CD4-positive, alpha-beta T cell (primary cell): ENCODE results near the gene ALK. TPM values are rescaled to one million over a fixed set of nuclear protein-coding genes. Genes with fewer than 3 reads are reported as not detected.

Source experiments
- ATAC-seq: fragments of 200-7000 bp; cut with Tn5 transposase; one replicate; pipeline ENCODE4 v1.10.0; 2022; ENCODE audit warnings: mild to moderate bottlenecking; ENCODE audit not compliant: poor library complexity
- CTCF ChIA-PET: fragments of 350-600 bp; sonication (Branson Sonifier 250); formaldehyde crosslinking; loops from one replicate; lab custom pipeline; 2021; ENCODE audit warnings: antibody characterized with exemption, inconsistent platforms; lab: Charles Lee
- POLR2A ChIA-PET: fragments of 350-600 bp; sonication (Branson Sonifier 250); formaldehyde crosslinking; loops from one replicate; lab custom pipeline; 2021; ENCODE audit warnings: antibody characterized with exemption, inconsistent platforms; lab: Charles Lee
- DNase-seq, 14 experiments: peaks; one replicate each; pipeline ENCODE4 v3.0.0-alpha.2; 2013 to 2020; ENCODE audit warnings: mixed read lengths in 2 of 14
- H3K27ac ChIP-seq, 2 donors: one replicate each; pipeline versions ENCODE4 v1.5.1 to v1.7.0; 2013; ENCODE audit warnings: low read length in 2 of 2, low read depth in 1 of 2, mild to moderate bottlenecking in 1 of 2
- H3K27me3 ChIP-seq, 2 experiments: 1 replicate in 1 of 2; 2 replicates in 1 of 2; pipeline versions ENCODE4 v1.6.1 to v1.7.0; 2013; ENCODE audit warnings: low read length in 2 of 2, control low read depth in 1 of 2, mild to moderate bottlenecking in 1 of 2, moderate library complexity in 1 of 2; ENCODE audit not compliant: insufficient read depth in 2 of 2, control insufficient read depth in 1 of 2
- H3K36me3 ChIP-seq: one replicate; pipeline ENCODE4 v1.6.1; 2013; ENCODE audit warnings: low read length, control low read depth; ENCODE audit not compliant: insufficient read depth
- H3K4me1 ChIP-seq: one replicate; pipeline ENCODE4 v1.6.1; 2013; ENCODE audit warnings: low read length, control low read depth; ENCODE audit not compliant: insufficient read depth
- H3K4me3 ChIP-seq: one replicate; pipeline ENCODE4 v1.5.1; 2013; ENCODE audit warnings: mild to moderate bottlenecking, low read length, moderate library complexity
- H3K9me3 ChIP-seq, 2 experiments: 1 replicate in 1 of 2; 2 replicates in 1 of 2; pipeline versions ENCODE4 v1.6.1 to v1.7.0; 2013; ENCODE audit warnings: low read length in 2 of 2, mild to moderate bottlenecking in 2 of 2, control low read depth in 1 of 2, moderate library complexity in 1 of 2; ENCODE audit not compliant: control insufficient read depth in 1 of 2, insufficient read depth in 1 of 2
- H3K27ac Mint-ChIP-seq: one replicate; pipeline ENCODE4 v1.8.0; 2020; ENCODE audit warnings: mixed read lengths
- H3K27me3 Mint-ChIP-seq: one replicate; pipeline ENCODE4 v1.8.0; 2021; ENCODE audit warnings: mixed read lengths
- H3K36me3 Mint-ChIP-seq: one replicate; pipeline ENCODE4 v1.8.0; 2021; ENCODE audit warnings: low read depth, mixed read lengths
- H3K4me1 Mint-ChIP-seq: one replicate; pipeline ENCODE4 v1.8.0; 2021; ENCODE audit warnings: low read depth, mixed read lengths
- H3K4me3 Mint-ChIP-seq: one replicate; pipeline ENCODE4 v1.8.0; 2020; ENCODE audit warnings: mild to moderate bottlenecking, mixed read lengths
- H3K9me3 Mint-ChIP-seq: one replicate; pipeline ENCODE4 v1.8.0; 2020; ENCODE audit warnings: mixed read lengths
- CTCF ChIP-seq: fragments of 200-600 bp; IDR thresholded peaks from one replicate; pipeline ENCODE4 v1.8.0; 2022; ENCODE audit warnings: antibody characterized with exemption, mild to moderate bottlenecking
- intact Hi-C, 2 experiments: fragments of 100-400 bp; cut with DNase I in 1 of 2; cut with micrococcal nuclease in 1 of 2; formaldehyde crosslinking; loops; one replicate each; pipeline versions ENCODE4 v1.15.1 to v1.9.0; 2023 to 2025; cut with DNase I, micrococcal nuclease
- total RNA-seq, 174 experiments: library from RNA in 2 of 174; stranded (reverse) in 2 of 174; gene quantifications; one replicate each; pipeline ENCODE4 v1.2.3 and lab custom pipeline; 2021 to 2026

ALK gene
- total RNA-seq, 2 experiments from 2014 or later = not detected

- no peak for TF ChIP-seq CTCF
- no peak overlapping the region for H3K27ac ChIP-seq
- H3K4me1 Mint-ChIP-seq = no peaks in the 10 kb centered on the region
- H3K9me3 ChIP-seq = peaks cover 0 to 5% of the 10 kb centered on the region in 2 experiments
- no peak overlapping the region for H3K4me3 Mint-ChIP-seq
- no peak for DNase-seq
- no peak for ATAC-seq
- no peaks in the 10 kb centered on the region for H3K36me3 Mint-ChIP-seq
- no peaks in the 10 kb centered on the region for H3K4me1 ChIP-seq
- H3K27me3 ChIP-seq = peaks cover 0 to 7% of the 10 kb centered on the region in 2 experiments
- no peaks in the 10 kb centered on the region for H3K9me3 Mint-ChIP-seq
- ChIA-PET POLR2A (no interaction called here), CTCF (no interaction called here)
- H3K27ac Mint-ChIP-seq = no peak overlapping the region
- intact Hi-C loops = no loop called here
- peaks cover 15% of the 10 kb centered on the region for H3K27me3 Mint-ChIP-seq
- no peaks in the 10 kb centered on the region for H3K36me3 ChIP-seq
- H3K4me3 ChIP-seq = no peak overlapping the region
These were observed 46.6 kb downstream of the ALK start for GRCh38 chr2:29874745-29875144.

GRCh38 chr2:29872870-29873269, 48.5 kb downstream of the ALK start:
- no peak for ATAC-seq
- no peaks in the 10 kb centered on the region for H3K9me3 Mint-ChIP-seq
- H3K27me3 Mint-ChIP-seq = peaks cover 3% of the 10 kb centered on the region
- H3K4me3 Mint-ChIP-seq = no peak overlapping the region
- POLR2A ChIA-PET = no interaction called here
- Histone ChIP-seq H3K27me3 (peaks cover 0 to 7% of the 10 kb centered on the region in 2 experiments), H3K36me3 (no peaks in the 10 kb centered on the region), H3K4me3 (no peak overlapping the region), H3K27ac (no peak overlapping the region), H3K4me1 (no peaks in the 10 kb centered on the region), H3K9me3 (peaks cover 0 to 5% of the 10 kb centered on the region in 2 experiments)
- no peaks in the 10 kb centered on the region for H3K4me1 Mint-ChIP-seq
- no peak for DNase-seq
- H3K27ac Mint-ChIP-seq = no peak overlapping the region
- CTCF ChIA-PET = no interaction called here
- H3K36me3 Mint-ChIP-seq = no peaks in the 10 kb centered on the region
- TF ChIP-seq CTCF = no peak
- intact Hi-C loops = no loop called here

- H3K4me3 Mint-ChIP-seq = no peak overlapping the region
- Histone ChIP-seq H3K4me3 (no peak overlapping the region), H3K4me1 (no peaks in the 10 kb centered on the region), H3K27me3 (peaks cover 0 to 7% of the 10 kb centered on the region in 2 experiments), H3K36me3 (no peaks in the 10 kb centered on the region), H3K27ac (no peak overlapping the region), H3K9me3 (peaks cover 0 to 5% of the 10 kb centered on the region in 2 experiments)
- no peak for ATAC-seq
- POLR2A ChIA-PET = no interaction called here
- no peaks in the 10 kb centered on the region for H3K36me3 Mint-ChIP-seq
- DNase-seq = no peak
- peaks cover 7% of the 10 kb centered on the region for H3K27me3 Mint-ChIP-seq
- intact Hi-C loops = no loop called here
- H3K27ac Mint-ChIP-seq = no peak overlapping the region
- H3K4me1 Mint-ChIP-seq = no peaks in the 10 kb centered on the region
- no peaks in the 10 kb centered on the region for H3K9me3 Mint-ChIP-seq
- TF ChIP-seq CTCF = no peak
- CTCF ChIA-PET = no interaction called here
These were observed 49.8 kb downstream of the ALK start for GRCh38 chr2:29871541-29871940.
